ENCODE results near the gene ZNF358.
A peak's percentile ranks its signal among the peaks of the same experiment; 100 is the strongest.

The ZNF358 gene

GRCh38 chr19:7540761-7541474 is 25.0 kb downstream of the ZNF358 start:
- no peak overlapping the region for H3K27ac ChIP-seq (ENCODE audit: poor library complexity, severe bottlenecking)
- H3K4me1 ChIP-seq (ENCODE audit: insufficient read depth, poor library complexity, severe bottlenecking) = no peaks in the 10 kb centered on the region
- H3K27me3 ChIP-seq (ENCODE audit: insufficient read depth, poor library complexity, severe bottlenecking) = no peaks in the 10 kb centered on the region
- peak; percentile 74 for ATAC-seq (ENCODE audit: low read depth)
- DNase-seq (ENCODE audit: low spot score) = peak; percentile 73
- peaks cover 38% of the 10 kb centered on the region for H3K36me3 ChIP-seq (ENCODE audit: low read depth)
- H3K4me3 ChIP-seq (ENCODE audit: severe bottlenecking) = no peak overlapping the region
- no peaks in the 10 kb centered on the region for H3K9me3 ChIP-seq (ENCODE audit: severe bottlenecking)
- TF ChIP-seq CTCF (IDR thresholded peaks at IDR 0.05; ENCODE audit: poor library complexity, severe bottlenecking) = no peak

GRCh38 chr19:7541475-7541824 is 25.5 kb downstream of the ZNF358 start:
- H3K27me3 ChIP-seq (ENCODE audit: insufficient read depth, poor library complexity, severe bottlenecking) = no peaks in the 10 kb centered on the region
- H3K36me3 ChIP-seq (ENCODE audit: low read depth) = peaks cover 36% of the 10 kb centered on the region
- no peaks in the 10 kb centered on the region for H3K9me3 ChIP-seq (ENCODE audit: severe bottlenecking)
- no peak for TF ChIP-seq CTCF (IDR thresholded peaks at IDR 0.05; ENCODE audit: poor library complexity, severe bottlenecking)
- ATAC-seq (ENCODE audit: low read depth) = no peak
- H3K27ac ChIP-seq (ENCODE audit: poor library complexity, severe bottlenecking) = no peak overlapping the region
- H3K4me1 ChIP-seq (ENCODE audit: insufficient read depth, poor library complexity, severe bottlenecking) = no peaks in the 10 kb centered on the region
- DNase-seq (ENCODE audit: low spot score) = no peak
- H3K4me3 ChIP-seq (ENCODE audit: severe bottlenecking) = no peak overlapping the region

- no peaks in the 10 kb centered on the region for H3K9me3 ChIP-seq (ENCODE audit: severe bottlenecking)
- H3K27ac ChIP-seq (ENCODE audit: poor library complexity, severe bottlenecking) = no peak overlapping the region
- no peak for DNase-seq (ENCODE audit: low spot score)
- H3K4me1 ChIP-seq (ENCODE audit: insufficient read depth, poor library complexity, severe bottlenecking) = no peaks in the 10 kb centered on the region
- H3K4me3 ChIP-seq (ENCODE audit: severe bottlenecking) = no peak overlapping the region
- TF ChIP-seq CTCF (IDR thresholded peaks at IDR 0.05; ENCODE audit: poor library complexity, severe bottlenecking) = no peak
- no peaks in the 10 kb centered on the region for H3K27me3 ChIP-seq (ENCODE audit: insufficient read depth, poor library complexity, severe bottlenecking)
- H3K36me3 ChIP-seq (ENCODE audit: low read depth) = peaks cover 34% of the 10 kb centered on the region
- no peak for ATAC-seq (ENCODE audit: low read depth)
These were observed 26.0 kb downstream of the ZNF358 start for GRCh38 chr19:7541828-7542443.

- DNase-seq (ENCODE audit: low spot score) = peak; percentile 46
- Histone ChIP-seq H3K27me3 (ENCODE audit: insufficient read depth, poor library complexity, severe bottlenecking) (no peaks in the 10 kb centered on the region), H3K4me3 (ENCODE audit: severe bottlenecking) (no peak overlapping the region), H3K9me3 (ENCODE audit: severe bottlenecking) (no peaks in the 10 kb centered on the region), H3K4me1 (ENCODE audit: insufficient read depth, poor library complexity, severe bottlenecking) (no peaks in the 10 kb centered on the region), H3K36me3 (ENCODE audit: low read depth) (peaks cover 29% of the 10 kb centered on the region), H3K27ac (ENCODE audit: poor library complexity, severe bottlenecking) (no peak overlapping the region)
- no peak for TF ChIP-seq CTCF (IDR thresholded peaks at IDR 0.05; ENCODE audit: poor library complexity, severe bottlenecking)
- ATAC-seq (ENCODE audit: low read depth) = no peak
These were observed 26.8 kb downstream of the ZNF358 start for GRCh38 chr19:7542556-7543348.
